OCI-LY7 (cell line): ENCODE data around the gene TSPO. TPM values are rescaled to one million over a fixed set of nuclear protein-coding genes. Genes with fewer than 3 reads are reported as not detected.

Experiments used
- BruUV-seq: library from RNA; stranded (reverse); fragments of 400-500 nt; replicated peaks from 2 replicates; lab custom pipeline; 2021; lab: Mats Ljungman, UMichigan
- CTCF ChIA-PET: fragments of 300-600 bp; sonication (Branson Sonifier 250); formaldehyde crosslinking; loops from one replicate; lab custom pipeline; 2022; ENCODE audit warnings: antibody characterized with exemption; ENCODE audit not compliant: unreplicated experiment; lab: Charles Lee
- POLR2A ChIA-PET: fragments of 300-600 bp; sonication (Branson Sonifier 250); formaldehyde crosslinking; loops from one replicate; lab custom pipeline; 2022; ENCODE audit warnings: antibody characterized with exemption; lab: Charles Lee
- DNase-seq: peaks from one replicate; pipeline ENCODE4 v3.0.0-alpha.2; 2015; ENCODE audit warnings: low spot score
- H2AFZ ChIP-seq: fragments of 200-600 bp; sonication (generic), shearing (Covaris generic); 2 replicates; pipeline ENCODE4 v1.6.1; 2014; ENCODE audit warnings: mild to moderate bottlenecking, antibody characterized with exemption, low read length, moderate library complexity
- H3K27ac ChIP-seq: fragments of 200-600 bp; sonication (generic); 2 replicates; pipeline ENCODE4 v1.5.1; 2014; ENCODE audit warnings: mixed run types, low read depth, mild to moderate bottlenecking, moderate library complexity, low read length, inconsistent platforms; ENCODE audit not compliant: poor library complexity, severe bottlenecking
- H3K36me3 ChIP-seq: fragments of 200-600 bp; sonication (generic); 2 replicates; pipeline ENCODE4 v1.6.1; 2014; ENCODE audit warnings: mild to moderate bottlenecking, antibody characterized with exemption, low read length, moderate library complexity, mixed read lengths; ENCODE audit not compliant: insufficient read depth
- H3K4me1 ChIP-seq: fragments of 200-600 bp; sonication (generic); 2 replicates; pipeline ENCODE4 v1.5.1; 2014; ENCODE audit warnings: mild to moderate bottlenecking, low read length; ENCODE audit not compliant: insufficient read depth, poor library complexity, severe bottlenecking
- H3K4me2 ChIP-seq: fragments of 200-600 bp; sonication (generic); 2 replicates; pipeline ENCODE4 v1.6.1; 2014; ENCODE audit warnings: mild to moderate bottlenecking, low read length
- H3K4me3 ChIP-seq: fragments of 200-600 bp; sonication (generic); 2 replicates; pipeline ENCODE4 v1.5.1; 2014; ENCODE audit warnings: mild to moderate bottlenecking, low read depth, low read length; ENCODE audit not compliant: poor library complexity, severe bottlenecking
- H3K79me2 ChIP-seq: fragments of 200-600 bp; sonication (generic); 2 replicates; pipeline ENCODE4 v1.6.1; 2016; ENCODE audit warnings: low read depth, mild to moderate bottlenecking, low read length, moderate library complexity, mixed read lengths; ENCODE audit not compliant: insufficient read depth
- H3K9me2 ChIP-seq: fragments of 200-600 bp; sonication (generic); 2 replicates; pipeline ENCODE4 v1.6.1; 2016; ENCODE audit warnings: mild to moderate bottlenecking, low read length, mixed read lengths; ENCODE audit not compliant: insufficient read depth
- H3K9me3 ChIP-seq: fragments of 200-600 bp; sonication (generic); 2 replicates; pipeline ENCODE4 v1.6.1; 2014; ENCODE audit warnings: mild to moderate bottlenecking, mixed run types, low read length, mixed read lengths
- H4K20me1 ChIP-seq: fragments of 200-600 bp; sonication (generic); 2 replicates; pipeline ENCODE4 v1.6.1; 2014; ENCODE audit warnings: mild to moderate bottlenecking, antibody characterized with exemption, low read length, moderate library complexity, mixed read lengths; ENCODE audit not compliant: insufficient read depth
- EZH2phosphoT487 ChIP-seq: fragments of 200-600 bp; sonication (generic); IDR thresholded peaks from 2 replicates; pipeline ENCODE4 v1.6.1; 2018; ENCODE audit warnings: low read depth, borderline replicate concordance, mild to moderate bottlenecking, mixed run types, antibody characterized with exemption, low read length, moderate library complexity, mixed read lengths
- intact Hi-C: fragments of 100-400 bp; cut with micrococcal nuclease; formaldehyde crosslinking; loops from one replicate; pipeline ENCODE4 v1.10.0; 2022; ENCODE audit not compliant: unreplicated experiment
- total RNA-seq, 2 experiments: library from RNA; depleted of rRNA in 1 of 2; stranded (reverse); fragments of >200 nt in 1 of 2; shearing (Covaris generic) in 1 of 2; gene quantifications; 2 replicates each; pipeline ENCODE4 v1.2.3, GENCODE V29; 2014 to 2022
- TF ChIP-seq, protein P1 (sequence below): fragments of 200-600 bp; sonication (generic); conservative IDR thresholded peaks from 2 replicates; pipeline ENCODE4 v1.5.1; 2014; ENCODE audit warnings: mild to moderate bottlenecking, antibody characterized with exemption, low read length, moderate library complexity, mixed read lengths

The TSPO gene
- total RNA-seq, 2 experiments from 2014 or later: 47.1 to 69.9 TPM

DNA sequence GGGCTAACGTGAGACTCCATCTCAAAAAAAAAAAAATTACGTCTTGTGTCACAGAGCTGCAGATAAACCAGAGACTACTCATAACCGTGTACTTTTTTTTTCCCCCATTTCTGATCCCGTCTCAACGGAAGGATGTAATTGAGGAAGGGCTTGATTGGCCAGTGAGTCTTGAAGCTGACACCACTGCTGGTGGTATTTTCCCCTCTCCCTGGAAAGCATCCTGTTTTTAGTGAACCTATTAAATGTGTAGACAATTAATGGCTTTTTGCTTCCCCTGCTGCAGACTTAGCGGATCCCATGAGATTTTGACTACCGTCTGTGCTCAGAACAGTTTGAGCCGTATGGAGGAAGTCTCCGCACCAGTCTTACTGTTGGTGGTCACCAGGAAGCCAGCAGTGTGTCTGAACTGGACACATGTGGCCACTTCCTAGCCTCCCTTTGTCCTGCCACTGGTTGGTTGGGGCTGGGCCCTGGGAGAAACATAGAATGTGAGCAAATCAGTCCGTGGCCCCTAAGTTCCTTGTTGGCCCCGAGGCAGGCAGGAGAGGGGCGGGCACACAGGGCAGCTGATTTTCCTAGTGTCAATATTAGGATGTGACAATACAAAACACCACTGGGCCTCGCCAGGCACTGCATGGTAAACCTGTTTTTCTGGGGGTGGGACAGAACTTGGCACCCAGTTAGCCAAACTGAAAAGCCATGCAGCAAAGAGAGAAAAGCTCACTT, 37.7 kb upstream of the TSPO start:
- Histone ChIP-seq H3K27ac (peak overlapping the region; percentile 96), H3K79me2 (peaks cover 76% of the 10 kb centered on the region), H3K4me3 (peak overlapping the region; percentile 97), H3K9me3 (no peaks in the 10 kb centered on the region), H3K4me2 (peak overlapping the region; percentile 89), H3K9me2 (no peaks in the 10 kb centered on the region), H2AFZ (no peak overlapping the region), H3K36me3 (peaks cover 63% of the 10 kb centered on the region), H3K4me1 (peaks cover 83% of the 10 kb centered on the region), H4K20me1 (no peaks in the 10 kb centered on the region)
- POLR2A ChIA-PET: interaction anchor here (1.2 to 1.5 kb wide), 3 partner anchors 15 to 34 kb away, joined by 3 to 4 read pairs (median 3); no protein-coding TSS in a partner anchor
- CTCF ChIA-PET: no interaction called here
- intact Hi-C loops: no loop called here
- BruUV-seq: TSS peak; percentile 45
- DNase-seq: peak; percentile 60
- TF ChIP-seq, protein P1, sequence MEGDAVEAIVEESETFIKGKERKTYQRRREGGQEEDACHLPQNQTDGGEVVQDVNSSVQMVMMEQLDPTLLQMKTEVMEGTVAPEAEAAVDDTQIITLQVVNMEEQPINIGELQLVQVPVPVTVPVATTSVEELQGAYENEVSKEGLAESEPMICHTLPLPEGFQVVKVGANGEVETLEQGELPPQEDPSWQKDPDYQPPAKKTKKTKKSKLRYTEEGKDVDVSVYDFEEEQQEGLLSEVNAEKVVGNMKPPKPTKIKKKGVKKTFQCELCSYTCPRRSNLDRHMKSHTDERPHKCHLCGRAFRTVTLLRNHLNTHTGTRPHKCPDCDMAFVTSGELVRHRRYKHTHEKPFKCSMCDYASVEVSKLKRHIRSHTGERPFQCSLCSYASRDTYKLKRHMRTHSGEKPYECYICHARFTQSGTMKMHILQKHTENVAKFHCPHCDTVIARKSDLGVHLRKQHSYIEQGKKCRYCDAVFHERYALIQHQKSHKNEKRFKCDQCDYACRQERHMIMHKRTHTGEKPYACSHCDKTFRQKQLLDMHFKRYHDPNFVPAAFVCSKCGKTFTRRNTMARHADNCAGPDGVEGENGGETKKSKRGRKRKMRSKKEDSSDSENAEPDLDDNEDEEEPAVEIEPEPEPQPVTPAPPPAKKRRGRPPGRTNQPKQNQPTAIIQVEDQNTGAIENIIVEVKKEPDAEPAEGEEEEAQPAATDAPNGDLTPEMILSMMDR: no peak
- no peak for TF ChIP-seq EZH2phosphoT487

- H3K4me1 ChIP-seq: peaks cover 84% of the 10 kb centered on the region
- no peaks in the 10 kb centered on the region for H4K20me1 ChIP-seq
- POLR2A ChIA-PET: no interaction called here
- CTCF ChIA-PET: no interaction called here
- H3K9me2 ChIP-seq: no peaks in the 10 kb centered on the region
- peak overlapping the region; percentile 96 for H3K27ac ChIP-seq
- TF ChIP-seq, protein P1: no peak
- no peak for TF ChIP-seq EZH2phosphoT487
- BruUV-seq: no TSS peak
- no peaks in the 10 kb centered on the region for H3K9me3 ChIP-seq
- H3K79me2 ChIP-seq: peaks cover 88% of the 10 kb centered on the region
- H3K4me2 ChIP-seq: peak overlapping the region; percentile 89
- peaks cover 69% of the 10 kb centered on the region for H3K36me3 ChIP-seq
- H3K4me3 ChIP-seq: peak overlapping the region; percentile 45
- intact Hi-C loops: loop anchor here (5.0 kb wide), 1 partner anchor 398 kb away; no protein-coding TSS in a partner anchor
- H2AFZ ChIP-seq: no peak overlapping the region
- peak; percentile 45 for DNase-seq
Observed at GRCh38 chr22:43114958-43115357, 36.4 kb upstream of the TSPO start.

- peak overlapping the region; percentile 89 for H3K4me2 ChIP-seq
- intact Hi-C loops: loop anchor here (5.0 kb wide), 1 partner anchor 400 kb away; no protein-coding TSS in a partner anchor
- peak overlapping the region; percentile 96 for H3K27ac ChIP-seq
- H3K4me3 ChIP-seq: peak overlapping the region; percentile 45
- peaks cover 99% of the 10 kb centered on the region for H3K4me1 ChIP-seq
- no peaks in the 10 kb centered on the region for H3K9me3 ChIP-seq
- peaks cover 95% of the 10 kb centered on the region for H3K79me2 ChIP-seq
- BruUV-seq: no TSS peak
- H3K36me3 ChIP-seq: peaks cover 78% of the 10 kb centered on the region
- TF ChIP-seq EZH2phosphoT487: no peak
- TF ChIP-seq, protein P1: no peak
- no peaks in the 10 kb centered on the region for H3K9me2 ChIP-seq
- no peaks in the 10 kb centered on the region for H4K20me1 ChIP-seq
- ChIA-PET CTCF (no interaction called here), POLR2A (interaction anchor here (0.6 kb wide), 2 partner anchors 575 to 1170 kb away, joined by 3 read pairs; partner anchors contain the start of gene CENPM)
- H2AFZ ChIP-seq: no peak overlapping the region
- DNase-seq: peak; percentile 60
Observed at GRCh38 chr22:43116932-43117331, 34.4 kb upstream of the TSPO start.
